Uterus (tissue), 4 donors: Measurements from ENCODE around the gene ELMO1. TPM values are rescaled to one million over a fixed set of nuclear protein-coding genes. Genes with fewer than 3 reads are reported as not detected.

Experiments
- DNase-seq, 2 donors: peaks; one replicate each; pipeline ENCODE4 v3.0.0-alpha.2; 2019 to 2020
- H3K27ac ChIP-seq, 2 donors: fragments of 200-600 bp; sonication (generic); 1 replicate in 1 of 2; 2 replicates in 1 of 2; pipeline ENCODE4 v1.5.1; 2016 to 2018
- H3K27me3 ChIP-seq, 2 donors: fragments of 200-600 bp; sonication (generic); one replicate each; pipeline ENCODE4 v1.5.1; 2018 to 2019; ENCODE audit warnings: control low read depth in 1 of 2
- H3K36me3 ChIP-seq, 2 donors: fragments of 200-600 bp; sonication (generic); one replicate each; pipeline ENCODE4 v1.5.1; 2019; ENCODE audit warnings: control low read depth in 1 of 2
- H3K4me1 ChIP-seq, 2 donors: fragments of 200-600 bp; sonication (generic); one replicate each; pipeline ENCODE4 v1.5.1; 2018 to 2019; ENCODE audit warnings: control low read depth in 1 of 2
- H3K4me3 ChIP-seq, 2 donors: fragments of 200-600 bp; sonication (generic); 1 replicate in 1 of 2; 2 replicates in 1 of 2; pipeline ENCODE4 v1.5.1; 2018 to 2019; ENCODE audit warnings: mild to moderate bottlenecking in 1 of 2
- H3K9me3 ChIP-seq, 2 donors: fragments of 200-600 bp; sonication (generic); one replicate each; pipeline ENCODE4 v1.5.1; 2019; ENCODE audit warnings: control low read depth in 1 of 2
- CTCF ChIP-seq, 4 experiments: fragments of 200-600 bp in 2 of 4; fragments of 450-650 bp in 2 of 4; sonication (generic) in 2 of 4; IDR thresholded peaks; one replicate each; pipeline ENCODE4 v1.5.1; 2016 to 2019; ENCODE audit warnings: antibody characterized with exemption in 4 of 4, mild to moderate bottlenecking in 2 of 4, moderate library complexity in 1 of 4
- POLR2A ChIP-seq, 2 donors: fragments of 450-650 bp; IDR thresholded peaks; one replicate each; pipeline ENCODE4 v1.6.1; 2016; ENCODE audit warnings: antibody characterized with exemption in 2 of 2, mild to moderate bottlenecking in 1 of 2, moderate library complexity in 1 of 2
- intact Hi-C: fragments of 100-400 bp; cut with DNase I; formaldehyde crosslinking; loops from one replicate; pipeline ENCODE4 v1.15.1; 2023; ENCODE audit warnings: low total_unique reads
- total RNA-seq, 4 donors: library from RNA; depleted of rRNA in 3 of 4; stranded (reverse); fragments of >200 nt in 3 of 4; gene quantifications; one replicate each; pipeline versions ENCODE4 v1.1.0 to v1.2.4, GENCODE V29; 2014 to 2023
- donor health status: DM: yes; HTN: yes; CAD: no.

ELMO1 gene
- total RNA-seq, 4 donors from 2014 or later = 37.9 to 64.7 (median 55.5) TPM

- Histone ChIP-seq H3K4me1 (no peaks in the 10 kb centered on the region), H3K4me3 (no peak overlapping the region), H3K9me3 (no peaks in the 10 kb centered on the region), H3K27ac (no peak overlapping the region), H3K36me3 (no peaks in the 10 kb centered on the region), H3K27me3 (no peaks in the 10 kb centered on the region)
- DNase-seq = peak; percentile 70 to 72
- intact Hi-C loops = loop anchor here (10.0 kb wide), 1 partner anchor 214 kb away; no protein-coding TSS in a partner anchor
- TF ChIP-seq POLR2A (IDR thresholded peaks at IDR 0.05) = no peak
- peak; percentile 63 to 76 (median 72) for TF ChIP-seq CTCF (IDR thresholded peaks at IDR 0.05)
Measured at GRCh38 chr7:37198906-37199485, 249.7 kb downstream of the ELMO1 start.

GRCh38 chr7:37198041-37198905 is 250.4 kb downstream of the ELMO1 start:
- intact Hi-C loops = loop anchor here (10.0 kb wide), 1 partner anchor 213 kb away; no protein-coding TSS in a partner anchor
- Histone ChIP-seq H3K36me3 (no peaks in the 10 kb centered on the region), H3K4me1 (no peaks in the 10 kb centered on the region), H3K9me3 (no peaks in the 10 kb centered on the region), H3K4me3 (no peak overlapping the region), H3K27ac (no peak overlapping the region), H3K27me3 (no peaks in the 10 kb centered on the region)
- no peak for DNase-seq
- no peak for TF ChIP-seq POLR2A (IDR thresholded peaks at IDR 0.05)
- no peak for TF ChIP-seq CTCF (IDR thresholded peaks at IDR 0.05)

DNA sequence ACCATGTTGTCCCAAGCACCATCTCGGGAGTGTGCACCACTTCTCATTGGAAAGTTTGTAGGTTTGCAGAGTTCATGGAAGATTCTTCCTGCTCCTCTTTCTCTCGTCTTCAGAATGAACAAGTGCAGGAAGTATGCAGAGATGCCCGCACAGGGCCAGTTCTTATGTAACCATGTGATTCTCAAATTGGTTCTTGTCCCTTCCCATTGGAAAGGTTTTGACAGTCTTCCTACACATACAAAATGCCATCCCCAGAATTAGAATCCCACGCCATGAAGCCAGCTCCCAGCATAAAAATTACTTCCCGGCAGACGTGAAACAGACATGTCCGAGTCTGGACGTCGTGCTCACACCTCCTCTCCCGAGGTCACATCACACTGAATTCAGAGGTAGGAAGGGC is 251.6 kb downstream of the ELMO1 start:
- TF ChIP-seq POLR2A (IDR thresholded peaks at IDR 0.05) (no peak), CTCF (IDR thresholded peaks at IDR 0.05) (no peak)
- intact Hi-C loops = loop anchor here (10.0 kb wide), 1 partner anchor 212 kb away; no protein-coding TSS in a partner anchor
- Histone ChIP-seq H3K27ac (no peak overlapping the region), H3K36me3 (no peaks in the 10 kb centered on the region), H3K4me3 (no peak overlapping the region), H3K27me3 (no peaks in the 10 kb centered on the region), H3K9me3 (no peaks in the 10 kb centered on the region), H3K4me1 (no peaks in the 10 kb centered on the region)
- DNase-seq = no peak

DNA sequence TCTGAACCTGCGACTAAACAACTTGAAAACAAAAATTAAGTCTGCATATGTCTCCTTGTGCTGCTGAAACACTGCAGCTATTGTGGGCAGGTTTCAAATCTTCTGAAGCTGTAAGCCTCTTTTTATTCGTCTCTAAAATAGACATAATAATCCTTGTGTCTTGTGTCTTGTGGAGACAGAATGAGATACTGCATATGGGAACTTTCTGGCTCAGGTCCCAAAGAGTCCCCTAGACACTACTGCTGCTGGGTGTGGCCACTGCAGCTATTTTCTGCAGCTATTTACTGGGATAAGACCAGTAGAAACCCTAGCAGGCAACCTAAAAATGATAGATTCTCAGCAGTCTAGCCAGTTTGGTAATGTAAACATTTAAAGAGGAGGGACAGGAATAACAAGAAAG is 252.0 kb downstream of the ELMO1 start:
- no peak for DNase-seq
- no peaks in the 10 kb centered on the region for H3K9me3 ChIP-seq
- no peaks in the 10 kb centered on the region for H3K36me3 ChIP-seq
- no peak overlapping the region for H3K4me3 ChIP-seq
- H3K27ac ChIP-seq = no peak overlapping the region
- TF ChIP-seq CTCF (IDR thresholded peaks at IDR 0.05) (no peak), POLR2A (IDR thresholded peaks at IDR 0.05) (no peak)
- H3K4me1 ChIP-seq = no peaks in the 10 kb centered on the region
- intact Hi-C loops = loop anchor here (10.0 kb wide), 1 partner anchor 212 kb away; no protein-coding TSS in a partner anchor
- no peaks in the 10 kb centered on the region for H3K27me3 ChIP-seq

DNA sequence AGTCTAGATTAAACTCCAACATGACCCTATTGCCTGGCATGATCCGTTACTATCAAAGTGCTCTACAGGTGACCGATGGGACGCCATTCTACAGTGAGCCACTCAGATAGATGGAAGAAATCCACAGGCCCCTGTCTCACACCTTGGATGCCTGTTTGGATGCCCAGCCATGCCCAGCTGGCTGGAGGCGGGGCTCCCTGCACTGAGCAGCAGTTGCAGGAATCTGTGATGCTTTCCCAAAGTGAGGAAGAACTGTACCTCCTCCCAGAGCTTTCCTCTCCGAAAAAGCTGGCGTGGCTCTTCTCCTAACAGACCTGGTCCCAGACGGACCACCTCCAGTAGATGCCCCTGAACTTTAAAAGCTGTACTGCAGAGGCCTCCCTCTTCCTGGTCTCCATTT is 253.3 kb downstream of the ELMO1 start:
- no peak for DNase-seq
- H3K4me3 ChIP-seq = no peak overlapping the region
- H3K27ac ChIP-seq = no peak overlapping the region
- no peak for TF ChIP-seq CTCF (IDR thresholded peaks at IDR 0.05)
- TF ChIP-seq POLR2A (IDR thresholded peaks at IDR 0.05) = no peak
- no peaks in the 10 kb centered on the region for H3K27me3 ChIP-seq
- no peaks in the 10 kb centered on the region for H3K36me3 ChIP-seq
- intact Hi-C loops = loop anchor here (10.0 kb wide), 1 partner anchor 211 kb away; no protein-coding TSS in a partner anchor
- no peaks in the 10 kb centered on the region for H3K9me3 ChIP-seq
- no peaks in the 10 kb centered on the region for H3K4me1 ChIP-seq
